GM18867 (cell line): ENCODE measurements around the gene EIF2S3B.
A peak's percentile ranks its signal among the peaks of the same experiment; 100 is the strongest.
"Not testable (repeated sequence)": the region's sequence is repeated elsewhere in the genome, so short reads cannot be mapped to it uniquely, and the experiment has no call there.

Source experiments
- ATAC-seq: cut with Tn5 transposase; IDR thresholded peaks from one replicate; pipeline ENCODE4 v1.9.1; 2021; ENCODE audit warnings: mild to moderate bottlenecking, moderate library complexity; ENCODE audit not compliant: unreplicated experiment

The EIF2S3B gene

GRCh38 chr12:10505620-10506019 lies at the start of gene EIF2S3B:
EIF2S3B (plus strand) TSS chr12:10505890; CDS start chr12:10505903, 13 bp downstream.
- ATAC-seq = no peak

GRCh38 chr12:10456856-10457255 lies 48.8 kb upstream of the EIF2S3B start:
- no peak for ATAC-seq

- no peak for ATAC-seq
Measured at GRCh38 chr12:10457760-10458159, 47.9 kb upstream of the EIF2S3B start.

GRCh38 chr12:10466311-10466710 lies 39.4 kb upstream of the EIF2S3B start:
- ATAC-seq = no peak

- no peak for ATAC-seq
Measured at GRCh38 chr12:10469701-10470100, 36.0 kb upstream of the EIF2S3B start.

- ATAC-seq = not testable (repeated sequence)
Measured at GRCh38 chr12:10472808-10473207, 32.9 kb upstream of the EIF2S3B start.

GRCh38 chr12:10481901-10482300 lies 23.8 kb upstream of the EIF2S3B start:
- not testable (repeated sequence) for ATAC-seq

GRCh38 chr12:10487328-10487727 lies 18.4 kb upstream of the EIF2S3B start:
- not testable (repeated sequence) for ATAC-seq

GRCh38 chr12:10491766-10492165 lies 13.9 kb upstream of the EIF2S3B start:
- ATAC-seq = no peak

- ATAC-seq = no peak
Measured at GRCh38 chr12:10497602-10498001, 8.1 kb upstream of the EIF2S3B start.

- ATAC-seq = no peak
Measured at GRCh38 chr12:10498042-10498441, 7.6 kb upstream of the EIF2S3B start.

- ATAC-seq = no peak
Measured at GRCh38 chr12:10501030-10501429, 4.7 kb upstream of the EIF2S3B start.

GRCh38 chr12:10503460-10503859 lies 2.2 kb upstream of the EIF2S3B start:
- no peak for ATAC-seq

GRCh38 chr12:10511756-10512355 lies 6.2 kb downstream of the EIF2S3B start:
- no peak for ATAC-seq

GRCh38 chr12:10512798-10513197 lies 7.1 kb downstream of the EIF2S3B start:
- no peak for ATAC-seq

GRCh38 chr12:10521555-10521954 lies 15.9 kb downstream of the EIF2S3B start:
- ATAC-seq = no peak

- ATAC-seq = no peak
Measured at GRCh38 chr12:10528174-10528953, 22.7 kb downstream of the EIF2S3B start.

- ATAC-seq = no peak
Measured at GRCh38 chr12:10529603-10530002, 23.9 kb downstream of the EIF2S3B start.

GRCh38 chr12:10537721-10538120 lies 32.0 kb downstream of the EIF2S3B start:
- ATAC-seq = no peak

GRCh38 chr12:10540776-10541205 lies 35.1 kb downstream of the EIF2S3B start:
- ATAC-seq = peak; percentile 97

GRCh38 chr12:10543499-10543898 lies 37.8 kb downstream of the EIF2S3B start:
- ATAC-seq = no peak

GRCh38 chr12:10551375-10551774 lies 45.7 kb downstream of the EIF2S3B start:
- no peak for ATAC-seq
